OCI-LY7 (cell line): ENCODE measurements around the gene HOXA7. TPM values are rescaled to one million over a fixed set of nuclear protein-coding genes. Genes with fewer than 3 reads are reported as not detected.

Source experiments
- BruUV-seq: library from RNA; stranded (reverse); fragments of 400-500 nt; replicated peaks from 2 replicates; lab custom pipeline; 2021; lab: Mats Ljungman, UMichigan
- CTCF ChIA-PET: fragments of 300-600 bp; sonication (Branson Sonifier 250); formaldehyde crosslinking; loops from one replicate; lab custom pipeline; 2022; ENCODE audit warnings: antibody characterized with exemption; ENCODE audit not compliant: unreplicated experiment; lab: Charles Lee
- POLR2A ChIA-PET: fragments of 300-600 bp; sonication (Branson Sonifier 250); formaldehyde crosslinking; loops from one replicate; lab custom pipeline; 2022; ENCODE audit warnings: antibody characterized with exemption; lab: Charles Lee
- DNase-seq: peaks from one replicate; pipeline ENCODE4 v3.0.0-alpha.2; 2015; ENCODE audit warnings: low spot score
- H2AFZ ChIP-seq: fragments of 200-600 bp; sonication (generic), shearing (Covaris generic); 2 replicates; pipeline ENCODE4 v1.6.1; 2014; ENCODE audit warnings: mild to moderate bottlenecking, antibody characterized with exemption, low read length, moderate library complexity
- H3K27ac ChIP-seq: fragments of 200-600 bp; sonication (generic); 2 replicates; pipeline ENCODE4 v1.5.1; 2014; ENCODE audit warnings: mixed run types, low read depth, mild to moderate bottlenecking, moderate library complexity, low read length, inconsistent platforms; ENCODE audit not compliant: poor library complexity, severe bottlenecking
- H3K36me3 ChIP-seq: fragments of 200-600 bp; sonication (generic); 2 replicates; pipeline ENCODE4 v1.6.1; 2014; ENCODE audit warnings: mild to moderate bottlenecking, antibody characterized with exemption, low read length, moderate library complexity, mixed read lengths; ENCODE audit not compliant: insufficient read depth
- H3K4me1 ChIP-seq: fragments of 200-600 bp; sonication (generic); 2 replicates; pipeline ENCODE4 v1.5.1; 2014; ENCODE audit warnings: mild to moderate bottlenecking, low read length; ENCODE audit not compliant: insufficient read depth, poor library complexity, severe bottlenecking
- H3K4me2 ChIP-seq: fragments of 200-600 bp; sonication (generic); 2 replicates; pipeline ENCODE4 v1.6.1; 2014; ENCODE audit warnings: mild to moderate bottlenecking, low read length
- H3K4me3 ChIP-seq: fragments of 200-600 bp; sonication (generic); 2 replicates; pipeline ENCODE4 v1.5.1; 2014; ENCODE audit warnings: mild to moderate bottlenecking, low read depth, low read length; ENCODE audit not compliant: poor library complexity, severe bottlenecking
- H3K79me2 ChIP-seq: fragments of 200-600 bp; sonication (generic); 2 replicates; pipeline ENCODE4 v1.6.1; 2016; ENCODE audit warnings: low read depth, mild to moderate bottlenecking, low read length, moderate library complexity, mixed read lengths; ENCODE audit not compliant: insufficient read depth
- H3K9me2 ChIP-seq: fragments of 200-600 bp; sonication (generic); 2 replicates; pipeline ENCODE4 v1.6.1; 2016; ENCODE audit warnings: mild to moderate bottlenecking, low read length, mixed read lengths; ENCODE audit not compliant: insufficient read depth
- H3K9me3 ChIP-seq: fragments of 200-600 bp; sonication (generic); 2 replicates; pipeline ENCODE4 v1.6.1; 2014; ENCODE audit warnings: mild to moderate bottlenecking, mixed run types, low read length, mixed read lengths
- H4K20me1 ChIP-seq: fragments of 200-600 bp; sonication (generic); 2 replicates; pipeline ENCODE4 v1.6.1; 2014; ENCODE audit warnings: mild to moderate bottlenecking, antibody characterized with exemption, low read length, moderate library complexity, mixed read lengths; ENCODE audit not compliant: insufficient read depth
- CTCF ChIP-seq: fragments of 200-600 bp; sonication (generic); conservative IDR thresholded peaks from 2 replicates; pipeline ENCODE4 v1.5.1; 2014; ENCODE audit warnings: mild to moderate bottlenecking, antibody characterized with exemption, low read length, moderate library complexity, mixed read lengths
- EZH2phosphoT487 ChIP-seq: fragments of 200-600 bp; sonication (generic); IDR thresholded peaks from 2 replicates; pipeline ENCODE4 v1.6.1; 2018; ENCODE audit warnings: low read depth, borderline replicate concordance, mild to moderate bottlenecking, mixed run types, antibody characterized with exemption, low read length, moderate library complexity, mixed read lengths
- intact Hi-C: fragments of 100-400 bp; cut with micrococcal nuclease; formaldehyde crosslinking; loops from one replicate; pipeline ENCODE4 v1.10.0; 2022; ENCODE audit not compliant: unreplicated experiment
- total RNA-seq, 2 experiments: library from RNA; depleted of rRNA in 1 of 2; stranded (reverse); fragments of >200 nt in 1 of 2; shearing (Covaris generic) in 1 of 2; gene quantifications; 2 replicates each; pipeline ENCODE4 v1.2.3, GENCODE V29; 2014 to 2022

HOXA7 gene
- total RNA-seq, 2 experiments from 2014 or later, result 1.2 to 6.0 TPM

GRCh38 chr7:27183682-27184336 lies 27.3 kb upstream of the HOXA7 start:
- Histone ChIP-seq H3K9me3 (no peaks in the 10 kb centered on the region), H3K36me3 (no peaks in the 10 kb centered on the region), H3K4me1 (no peaks in the 10 kb centered on the region), H3K79me2 (no peaks in the 10 kb centered on the region), H3K27ac (no peak overlapping the region), H3K4me2 (peak overlapping the region; percentile 43; the same call in 1 of the 2 replicates), H3K4me3 (no peak overlapping the region), H4K20me1 (no peaks in the 10 kb centered on the region), H2AFZ (no peak overlapping the region), H3K9me2 (no peaks in the 10 kb centered on the region)
- BruUV-seq, result no TSS peak
- DNase-seq, result no peak
- CTCF ChIA-PET, result no interaction called here
- POLR2A ChIA-PET, result interaction anchor here (0.7 kb wide), 1 partner anchor 389 kb away, joined by 5 read pairs; no protein-coding TSS in a partner anchor
- intact Hi-C loops, result no loop called here
- TF ChIP-seq EZH2phosphoT487 (no peak), CTCF (no peak)

DNA sequence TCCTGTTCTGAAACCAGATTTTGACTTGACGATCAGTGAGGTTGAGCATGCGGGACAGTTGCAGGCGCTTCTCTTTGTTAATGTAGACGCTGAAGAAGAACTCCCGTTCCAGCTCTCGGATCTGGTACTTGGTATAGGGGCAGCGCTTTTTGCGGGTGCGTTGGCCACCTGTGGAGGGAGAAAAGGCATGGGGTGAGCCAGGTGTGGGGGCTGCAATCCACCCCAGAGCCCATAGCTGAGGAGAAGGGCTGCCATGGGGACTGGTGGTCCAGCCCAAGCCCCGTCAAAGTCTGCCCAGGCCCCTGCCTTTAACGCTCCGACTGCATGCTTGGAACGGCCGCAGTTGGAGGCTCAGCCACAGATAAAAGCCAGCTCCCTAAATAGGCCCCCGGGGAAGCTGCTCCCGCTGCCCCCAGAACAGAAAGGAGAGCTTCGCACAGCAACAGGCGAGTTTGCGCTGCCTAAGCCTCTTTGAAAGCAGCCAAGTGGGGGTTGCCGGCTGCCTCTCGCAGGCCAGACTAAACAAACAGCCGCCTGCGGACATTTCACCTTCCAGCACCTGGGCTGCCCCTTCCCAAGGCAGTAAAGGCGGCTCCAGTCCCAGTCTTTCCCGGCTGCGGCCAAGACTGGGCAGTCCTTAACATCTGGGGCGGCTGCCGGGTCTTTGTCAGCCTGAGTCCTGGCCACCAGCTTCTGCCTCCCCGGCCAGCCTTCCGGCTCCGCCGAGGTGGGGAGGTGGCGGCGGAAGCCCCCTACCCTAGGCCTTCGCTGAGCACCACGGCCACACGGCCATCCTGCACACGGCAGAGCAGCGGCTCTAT lies 26.6 kb upstream of the HOXA7 start:
- intact Hi-C loops, result no loop called here
- Histone ChIP-seq H3K27ac (no peak overlapping the region), H3K9me3 (no peaks in the 10 kb centered on the region), H4K20me1 (no peaks in the 10 kb centered on the region), H3K4me3 (no peak overlapping the region), H3K36me3 (no peaks in the 10 kb centered on the region), H2AFZ (no peak overlapping the region), H3K4me1 (no peaks in the 10 kb centered on the region), H3K9me2 (no peaks in the 10 kb centered on the region), H3K79me2 (no peaks in the 10 kb centered on the region), H3K4me2 (no peak overlapping the region)
- ChIA-PET CTCF (no interaction called here), POLR2A (interaction anchor here (0.7 kb wide), 1 partner anchor 389 kb away, joined by 5 read pairs; no protein-coding TSS in a partner anchor)
- BruUV-seq, result no TSS peak
- no peak for DNase-seq
- TF ChIP-seq EZH2phosphoT487 (no peak), CTCF (no peak)
